ENCODE results near the gene ZDHHC4. TPM values are rescaled to one million over a fixed set of nuclear protein-coding genes. Genes with fewer than 3 reads are reported as not detected.

ZDHHC4 gene
- total and polyA plus RNA-seq, 9 of the 15 experiments (the other 6 are each of a cell fraction or from before 2014, with no cell fraction given) = 33.4 to 106 (median 58.3) TPM

GRCh38 chr7:6556196-6556595, 21.1 kb upstream of the ZDHHC4 start:
- intact Hi-C loops (cut with micrococcal nuclease) = no loop called here
- in situ Hi-C loops (cut with MboI) = no loop called here
- Histone ChIP-seq H3K27me3 (ENCODE audit: control insufficient read depth in 2 of 2, insufficient read depth in 2 of 2, low read length in 2 of 2) (peaks cover 7 to 33% of the 10 kb centered on the region in 2 experiments; a peak in 3 of 5 replicates), H3K79me2 (ENCODE audit: control insufficient read depth, insufficient read depth, low read length) (no peaks in the 10 kb centered on the region), H2AFZ (ENCODE audit: low read depth, low read length) (no peak overlapping the region), H3K4me2 (ENCODE audit: insufficient read depth, low read length) (no peak overlapping the region), H3K27ac (ENCODE audit: extremely low read depth, low read depth, low read length) (no peak overlapping the region), H3K4me1 (replicated peaks in 1 of 2; ENCODE audit: control insufficient read depth in 2 of 2, insufficient read depth in 2 of 2, low read length in 2 of 2) (peaks cover 0 to 6% of the 10 kb centered on the region in 2 experiments; a peak in 1 of 5 replicates), H3K36me3 (ENCODE audit: control insufficient read depth, insufficient read depth, low read length) (no peaks in the 10 kb centered on the region), H4K20me1 (replicated peaks; ENCODE audit: control insufficient read depth, insufficient read depth, low read length) (no peaks in the 10 kb centered on the region), H3K9me1 (ENCODE audit: control insufficient read depth, insufficient read depth, low read length) (no peaks in the 10 kb centered on the region), H3K9me3 (replicated peaks; ENCODE audit: control insufficient read depth, insufficient read depth, low read depth, low read length) (no peaks in the 10 kb centered on the region), H3K9ac (ENCODE audit: insufficient read depth in 1 of 2, low read depth in 2 of 2, low read length in 2 of 2) (peak overlapping the region in 1 of 2 experiments; percentile 17; a peak in 1 of 4 replicates), H3K4me3 (no peak overlapping the region)
- no TSS peak for BruUV-seq (replicated peaks)
- peak in 2 of 4 experiments; percentile 38 to 44 for DNase-seq (ENCODE audit: extremely low read depth in 1 of 4, low spot score in 3 of 4)
- FAIRE-seq = peak; percentile 68
- ChIA-PET CTCF (ENCODE audit: low intra/inter-chr PET ratio) (no interaction called here), POLR2A (no interaction called here)
- peak; percentile 63 for ATAC-seq
- TF ChIP-seq RAD21 (CRISPR knock-in tag; conservative IDR thresholded peaks at IDR 0.05 in 1 of 2, IDR thresholded peaks at IDR 0.05 in 1 of 2) (0 out of 4 replicates have a peak, but pooled peaks of 1 of the 2 experiments have one; percentile 9), ESRRA (IDR thresholded peaks at IDR 0.05; ENCODE audit: borderline replicate concordance, low read depth) (no peak), ARID2 (IDR thresholded peaks at IDR 0.05) (no peak), ZEB2 (IDR thresholded peaks at IDR 0.05) (0 out of 2 replicates have a peak, but pooled peaks have one; percentile 47), PKNOX1 (IDR thresholded peaks at IDR 0.05) (peak; percentile 79), LARP7 (IDR thresholded peaks at IDR 0.05) (no peak), HSF4 (CRISPR knock-in tag; IDR thresholded peaks at IDR 0.05; ENCODE audit: borderline replicate concordance) (no peak)
- TF ChIP-seq, protein P1, sequence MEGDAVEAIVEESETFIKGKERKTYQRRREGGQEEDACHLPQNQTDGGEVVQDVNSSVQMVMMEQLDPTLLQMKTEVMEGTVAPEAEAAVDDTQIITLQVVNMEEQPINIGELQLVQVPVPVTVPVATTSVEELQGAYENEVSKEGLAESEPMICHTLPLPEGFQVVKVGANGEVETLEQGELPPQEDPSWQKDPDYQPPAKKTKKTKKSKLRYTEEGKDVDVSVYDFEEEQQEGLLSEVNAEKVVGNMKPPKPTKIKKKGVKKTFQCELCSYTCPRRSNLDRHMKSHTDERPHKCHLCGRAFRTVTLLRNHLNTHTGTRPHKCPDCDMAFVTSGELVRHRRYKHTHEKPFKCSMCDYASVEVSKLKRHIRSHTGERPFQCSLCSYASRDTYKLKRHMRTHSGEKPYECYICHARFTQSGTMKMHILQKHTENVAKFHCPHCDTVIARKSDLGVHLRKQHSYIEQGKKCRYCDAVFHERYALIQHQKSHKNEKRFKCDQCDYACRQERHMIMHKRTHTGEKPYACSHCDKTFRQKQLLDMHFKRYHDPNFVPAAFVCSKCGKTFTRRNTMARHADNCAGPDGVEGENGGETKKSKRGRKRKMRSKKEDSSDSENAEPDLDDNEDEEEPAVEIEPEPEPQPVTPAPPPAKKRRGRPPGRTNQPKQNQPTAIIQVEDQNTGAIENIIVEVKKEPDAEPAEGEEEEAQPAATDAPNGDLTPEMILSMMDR (IDR thresholded peaks at IDR 0.05 in 2 of 3, conservative IDR thresholded peaks at IDR 0.05 in 1 of 3; ENCODE audit: insufficient read depth in 2 of 3, low read depth in 1 of 3, low read length in 3 of 3) = peak in 2 of 3 experiments; percentile 36 to 44; a peak in 2 of 6 replicates
- 11% methylated on average over 6 of the region's 6 CpGs for WGBS (ENCODE audit: insufficient coverage, low coverage, missing lambda C conversion rate)
